ENCODE data around the gene TEX261.

Gene TEX261

DNA sequence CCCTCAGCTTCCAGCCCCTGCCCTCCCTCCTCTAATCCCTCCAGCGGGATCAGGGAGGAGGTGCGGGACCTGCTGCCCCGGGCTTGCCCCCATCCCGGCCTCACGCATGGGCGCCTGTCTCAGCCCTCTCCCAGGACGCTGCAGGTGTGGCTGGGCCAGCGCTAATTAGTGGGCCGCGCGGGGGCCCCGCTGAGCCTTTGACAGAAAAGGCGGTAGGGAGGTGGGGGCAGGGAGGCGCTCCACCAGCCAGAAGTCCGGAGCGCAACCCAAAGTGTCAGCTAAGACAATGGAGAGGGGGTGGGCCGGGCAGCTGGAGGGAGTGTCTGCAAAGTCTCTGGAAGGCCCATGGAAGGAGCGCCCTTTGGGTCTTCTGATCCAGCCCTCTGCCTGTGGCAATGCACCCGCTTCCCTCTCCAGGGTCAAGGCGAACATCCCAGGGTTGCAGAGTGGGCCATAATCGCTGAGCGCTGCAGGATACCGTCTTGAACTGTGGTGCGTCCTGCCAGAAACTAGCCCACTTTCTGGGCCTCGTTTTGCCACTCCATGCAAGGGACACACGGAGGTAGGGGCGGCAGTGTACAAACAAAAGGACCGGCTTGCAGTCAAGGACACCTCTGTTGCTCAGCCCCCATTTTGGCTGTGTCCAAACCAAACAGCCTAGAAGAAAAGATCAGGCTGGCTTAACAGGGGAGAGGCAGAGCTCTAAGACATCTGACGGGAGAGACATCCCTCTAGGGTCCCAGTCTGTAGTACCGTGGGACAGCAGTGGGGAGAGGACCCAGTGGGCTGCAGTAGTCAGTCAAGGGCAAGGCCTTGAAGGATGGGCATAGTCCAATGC lies 55.5 kb downstream of the TEX261 start:
- in situ Hi-C loops (cut with MboI; ENCODE audit: low sequenced_read_pairs) = loop anchor here (25.0 kb wide), 2 partner anchors 277 to 627 kb away; partner anchors contain the start of gene FAM136A

DNA sequence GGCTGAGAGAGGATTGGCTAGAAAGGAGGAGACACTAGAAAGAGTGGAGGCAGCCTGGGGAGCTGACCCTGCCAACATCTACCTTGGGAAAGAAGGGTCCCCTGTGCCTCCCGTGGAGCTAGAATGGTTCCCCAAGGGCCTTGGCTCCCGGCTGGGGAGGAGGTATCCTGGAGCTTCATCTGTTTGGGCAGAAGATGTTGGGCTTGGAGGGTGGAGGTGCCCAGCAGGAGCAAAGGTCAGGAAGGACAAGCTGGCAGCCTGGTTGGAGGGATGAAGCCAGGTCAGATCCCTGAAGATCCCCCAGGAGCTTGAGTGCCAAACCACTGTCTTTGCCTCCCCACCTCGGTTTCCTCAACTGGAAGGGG lies 56.1 kb downstream of the TEX261 start:
- in situ Hi-C loops (cut with MboI; ENCODE audit: low sequenced_read_pairs) = loop anchor here (25.0 kb wide), 2 partner anchors 276 to 626 kb away; partner anchors contain the start of gene FAM136A

DNA sequence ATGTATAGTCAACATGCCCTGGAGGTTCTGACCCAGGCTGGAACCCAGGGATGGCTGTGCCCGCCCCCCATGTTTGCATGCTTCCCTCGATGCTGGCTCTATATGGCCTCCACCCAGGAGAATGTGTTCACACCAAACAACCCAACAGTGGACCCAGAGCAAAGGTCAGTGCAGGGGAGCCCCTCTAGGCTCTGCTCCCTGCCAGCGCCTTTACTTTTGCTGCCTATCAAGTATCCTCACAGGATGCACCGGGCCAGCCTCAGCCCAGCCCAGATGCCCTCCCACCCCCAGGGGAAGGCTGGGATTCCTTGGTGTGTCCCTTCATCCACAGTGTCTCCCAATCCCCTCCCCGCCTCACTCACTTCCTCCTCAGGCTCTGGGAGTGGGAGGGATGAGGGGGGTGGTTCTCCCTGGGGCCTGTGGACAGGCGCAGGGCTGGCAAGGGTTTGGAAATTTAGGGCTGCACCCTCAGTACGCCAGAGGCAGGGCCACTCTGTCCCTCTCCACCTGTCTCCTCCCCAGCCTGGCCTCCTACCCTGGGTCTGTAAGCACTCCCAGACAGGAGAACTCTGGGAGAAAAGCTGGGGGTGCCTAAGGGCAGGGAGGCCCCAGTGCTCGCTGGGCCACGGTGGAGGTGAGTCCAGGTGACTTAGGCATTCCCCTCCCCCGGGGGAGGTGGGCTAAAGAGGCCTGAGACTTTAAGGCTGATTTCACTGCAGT lies 56.6 kb downstream of the TEX261 start:
- in situ Hi-C loops (cut with MboI; ENCODE audit: low sequenced_read_pairs) = loop anchor here (25.0 kb wide), 2 partner anchors 276 to 626 kb away; partner anchors contain the start of gene FAM136A

DNA sequence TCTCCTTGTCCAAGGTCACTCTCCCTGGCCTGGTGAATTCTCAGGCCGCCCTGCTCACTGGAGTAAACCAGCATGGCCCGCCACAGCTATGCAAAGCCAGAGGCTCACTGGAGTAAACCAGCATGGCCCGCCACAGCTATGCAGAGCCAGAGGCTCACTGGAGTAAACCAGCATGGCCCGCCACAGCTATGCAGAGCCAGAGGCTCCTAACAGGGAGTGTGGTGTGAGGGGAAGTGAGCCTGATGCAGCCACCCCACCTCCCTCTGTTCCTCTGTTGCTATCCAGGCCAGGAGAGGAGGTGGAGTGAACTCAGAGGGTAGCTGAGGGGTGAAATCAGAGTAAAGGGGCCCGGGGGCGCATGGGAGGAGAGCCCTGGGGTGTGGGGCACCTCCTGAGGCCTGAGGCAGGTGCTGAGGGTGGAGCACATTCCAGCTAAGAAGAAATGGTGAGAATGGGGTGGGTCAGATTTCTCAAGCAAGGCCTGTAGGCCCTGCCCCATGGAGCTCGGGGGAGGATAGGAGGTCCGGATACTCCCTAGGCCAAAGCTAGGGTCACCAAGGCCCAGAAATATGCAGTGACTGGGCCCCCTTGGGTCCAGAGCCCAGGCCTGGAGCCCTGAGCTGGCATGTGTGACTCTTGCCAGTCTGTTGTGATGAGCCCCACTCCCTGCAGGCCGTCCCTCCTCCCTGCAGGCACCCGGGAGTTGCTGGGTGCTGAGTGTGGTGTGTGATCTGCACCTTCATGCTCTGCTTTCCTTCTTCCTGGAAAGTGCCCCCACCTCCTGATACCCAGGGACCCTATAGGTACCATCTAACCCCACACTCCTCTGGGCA lies 57.5 kb downstream of the TEX261 start:
- in situ Hi-C loops (cut with MboI; ENCODE audit: low sequenced_read_pairs) = loop anchor here (25.0 kb wide), 2 partner anchors 275 to 625 kb away; partner anchors contain the start of gene FAM136A

DNA sequence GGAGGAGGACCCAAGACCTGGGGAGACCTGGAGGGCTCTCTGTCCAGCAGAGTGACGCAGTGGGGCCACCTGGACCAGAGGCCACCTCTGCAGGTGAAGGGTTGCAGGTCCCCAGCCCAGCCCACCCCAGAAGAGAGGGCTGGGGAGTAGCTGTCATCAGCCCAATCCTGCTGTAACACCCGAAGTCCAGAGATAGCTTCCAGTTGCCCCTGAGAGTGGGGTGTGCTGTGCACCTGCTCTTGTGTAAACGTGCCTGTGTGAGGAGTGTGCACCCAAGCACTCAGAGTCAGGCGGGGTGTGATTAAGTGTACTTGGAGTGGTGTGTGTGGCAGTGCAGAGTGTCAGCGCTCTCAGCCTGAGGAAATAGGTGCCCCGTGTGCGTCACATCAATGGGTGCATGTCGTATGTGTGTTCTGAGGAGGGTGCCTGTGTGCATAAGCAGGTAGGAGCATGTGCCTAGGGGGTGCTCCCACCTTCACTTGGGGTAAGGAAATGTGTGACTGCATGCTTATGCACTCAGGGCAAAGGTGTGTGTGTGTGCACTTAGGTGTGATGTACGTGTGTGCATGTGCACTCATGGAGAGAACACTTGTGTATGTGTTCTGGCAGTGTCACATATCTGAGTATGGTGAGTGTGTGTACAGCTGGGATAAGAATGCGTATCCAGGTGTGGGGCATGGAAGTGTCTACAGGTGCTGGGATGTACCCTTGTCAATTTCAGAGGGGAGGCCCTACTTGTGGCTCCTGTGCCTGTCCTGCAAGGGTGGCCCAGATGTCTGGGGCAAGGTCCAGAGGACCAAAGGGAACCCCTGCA lies 58.3 kb downstream of the TEX261 start:
- in situ Hi-C loops (cut with MboI; ENCODE audit: low sequenced_read_pairs) = loop anchor here (25.0 kb wide), 2 partner anchors 274 to 624 kb away; partner anchors contain the start of gene FAM136A
